Spinal cord (tissue), 10 donors: ENCODE measurements around the gene SLC10A3. TPM values are rescaled to one million over a fixed set of nuclear protein-coding genes. Genes with fewer than 3 reads are reported as not detected.
"Not testable (repeated sequence)": the region's sequence is repeated elsewhere in the genome, so short reads cannot be mapped to it uniquely, and the experiment has no call there.

Experiments
- DNase-seq, 6 donors: peaks; one replicate each; pipeline versions ENCODE4 v3.0.0 to v3.0.0-alpha.2; 2013 to 2015; ENCODE audit warnings: low spot score in 6 of 6, low read depth in 4 of 6
- H3K27ac ChIP-seq: one replicate; pipeline ENCODE4 v1.5.1; 2013; ENCODE audit warnings: low read depth, low read length, control low read depth
- H3K27me3 ChIP-seq: one replicate; pipeline ENCODE4 v1.6.1; 2013; ENCODE audit warnings: low read length; ENCODE audit not compliant: control insufficient read depth, insufficient read depth
- H3K36me3 ChIP-seq: one replicate; pipeline ENCODE4 v1.6.1; 2013; ENCODE audit warnings: low read length; ENCODE audit not compliant: control insufficient read depth, insufficient read depth
- H3K4me1 ChIP-seq: one replicate; pipeline ENCODE4 v1.6.1; 2013; ENCODE audit warnings: low read length; ENCODE audit not compliant: control insufficient read depth, insufficient read depth
- H3K4me3 ChIP-seq: one replicate; pipeline ENCODE4 v1.5.1; 2013; ENCODE audit warnings: low read depth, low read length, control low read depth
- H3K9me3 ChIP-seq: one replicate; pipeline ENCODE4 v1.6.1; 2013; ENCODE audit warnings: low read length; ENCODE audit not compliant: control insufficient read depth, insufficient read depth
- WGBS: methylation state at CpG from one replicate; pipeline ENCODE4 v1.1.5; 2013; ENCODE audit warnings: missing lambda C conversion rate; ENCODE audit not compliant: insufficient coverage; 5-methylcytosine and 5-hydroxymethylcytosine counted together
- polyA plus RNA-seq, 2 donors: library from polyadenylated mRNA; unstranded; fragments of 120-200 nt; gene quantifications; one replicate each; pipeline ENCODE4 v1.2.1, GENCODE V29; 2013; ENCODE audit not compliant: insufficient read length in 2 of 2
- total RNA-seq, 2 donors: library from RNA; depleted of rRNA in 1 of 2; stranded (reverse); fragments of 120-200 nt in 1 of 2; fragments of >200 nt in 1 of 2; gene quantifications; one replicate each; pipeline versions ENCODE4 v1.2.3 to v1.2.4, GENCODE V29; 2013 to 2014
- donor health status: healthy.

The SLC10A3 gene
- total and polyA plus RNA-seq, 4 donors, result 4.9 to 13.9 (median 9.3) TPM

DNA sequence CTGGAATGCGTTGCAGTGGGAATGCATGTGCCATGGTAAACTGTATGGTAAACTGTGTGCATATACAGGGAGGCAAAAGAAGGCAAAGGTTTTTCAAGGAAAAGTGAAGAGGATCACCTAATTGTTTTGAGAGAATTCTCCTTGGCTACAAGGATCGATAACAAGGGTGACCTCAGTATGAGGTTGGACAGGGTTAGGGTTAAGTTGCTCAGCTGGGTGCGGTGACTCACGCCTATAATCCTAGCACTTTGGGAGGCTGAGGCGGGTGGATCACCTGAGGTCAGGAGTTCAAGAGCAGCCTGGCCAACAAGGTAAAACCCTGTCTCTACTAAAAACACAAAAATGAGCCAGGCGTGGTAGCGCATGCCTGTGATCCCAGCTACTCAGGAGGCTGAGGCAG, 11.0 kb upstream of the SLC10A3 start:
- not testable (repeated sequence) for DNase-seq

DNA sequence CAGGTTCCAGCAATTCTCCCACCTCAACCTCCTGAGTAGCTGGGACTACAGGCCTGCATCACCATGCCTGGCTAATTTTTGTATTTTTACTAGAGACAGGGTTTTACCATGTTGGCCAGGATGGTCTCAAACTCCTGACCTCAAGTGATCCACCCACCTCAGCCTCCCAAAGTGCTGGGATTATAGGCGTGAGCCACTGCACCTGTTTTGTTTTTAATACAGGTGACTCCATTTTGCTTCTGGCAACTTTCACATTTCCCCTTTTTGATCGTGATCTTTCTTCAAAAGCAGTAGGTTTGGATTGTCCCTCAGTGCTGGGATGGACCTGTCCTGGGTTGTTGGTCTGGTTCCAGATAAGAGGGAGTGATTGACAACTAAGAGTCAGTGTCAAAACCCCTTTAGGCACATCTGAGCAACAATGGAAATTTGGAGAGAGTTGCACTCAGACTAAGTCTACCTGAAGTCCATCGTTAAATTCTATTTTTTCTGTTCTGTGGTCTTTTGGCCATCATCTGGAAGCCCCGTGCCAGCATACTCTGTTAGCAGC, 6.2 kb upstream of the SLC10A3 start:
- not testable (repeated sequence) for H3K4me1 ChIP-seq, H3K27ac ChIP-seq, H3K36me3 ChIP-seq, H3K4me3 ChIP-seq, H3K27me3 ChIP-seq, H3K9me3 ChIP-seq, DNase-seq
- WGBS, result no CpG with 5 or more reads among the region's 4 CpGs

More for the DNA sequence above, 11.0 kb upstream of the SLC10A3 start:
- H3K36me3 ChIP-seq, H3K4me3 ChIP-seq, H3K27ac ChIP-seq, H3K27me3 ChIP-seq, H3K4me1 ChIP-seq, H3K9me3 ChIP-seq: not testable (repeated sequence)
- WGBS, result 84% methylated on average over 7 of the region's 7 CpGs

DNA sequence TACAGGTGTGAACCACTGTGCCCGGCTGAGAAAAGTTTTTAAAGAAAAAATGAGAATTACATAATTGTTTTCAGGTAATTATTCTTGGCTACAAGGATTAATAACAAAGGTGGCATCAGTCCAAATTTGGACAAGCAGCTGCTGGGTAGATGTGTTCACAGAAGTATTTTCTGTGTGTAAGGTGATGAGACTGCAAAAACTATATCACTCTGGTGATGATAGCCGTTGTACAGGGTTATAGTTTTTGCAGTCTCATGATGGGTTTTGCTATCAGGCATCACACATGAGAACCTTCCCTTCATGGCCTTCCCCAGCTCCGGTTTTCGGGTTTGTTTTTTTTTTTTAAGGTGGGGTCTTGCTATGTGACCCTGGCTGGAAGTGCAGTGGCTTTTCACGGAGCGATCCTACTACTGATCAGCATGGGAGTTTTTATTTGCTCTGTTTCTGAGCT, 5.1 kb upstream of the SLC10A3 start:
- Histone ChIP-seq H3K4me3 (no peak overlapping the region), H3K36me3 (no peaks in the 10 kb centered on the region), H3K27ac (no peak overlapping the region), H3K9me3 (no peaks in the 10 kb centered on the region), H3K27me3 (no peaks in the 10 kb centered on the region), H3K4me1 (peaks cover 5% of the 10 kb centered on the region)
- 83% methylated on average over 1 of the region's 6 CpGs for WGBS
- no peak for DNase-seq

DNA sequence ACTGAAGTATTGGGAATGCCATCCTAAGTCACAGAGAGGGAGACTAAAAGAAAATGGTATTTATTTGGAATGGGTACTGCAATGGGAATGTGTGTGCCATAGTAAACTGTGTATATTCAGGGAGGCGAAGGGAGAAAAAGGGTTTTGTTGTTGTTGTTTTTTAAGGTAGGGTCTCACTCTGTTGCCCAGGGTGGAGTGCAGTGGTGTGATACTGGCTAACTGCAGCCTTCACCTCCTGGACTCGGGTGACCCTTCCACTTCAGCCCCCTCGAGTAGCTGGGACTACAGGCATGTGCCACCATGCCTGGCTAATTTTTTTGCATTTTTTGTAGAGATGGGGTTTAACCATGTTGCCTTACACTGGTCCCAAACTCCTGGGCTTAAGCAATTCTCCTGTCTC, 4.3 kb upstream of the SLC10A3 start:
- H3K36me3 ChIP-seq, result no peaks in the 10 kb centered on the region
- H3K4me3 ChIP-seq, result no peak overlapping the region
- no peak overlapping the region for H3K27ac ChIP-seq
- H3K27me3 ChIP-seq, result no peaks in the 10 kb centered on the region
- H3K4me1 ChIP-seq, result peaks cover 10% of the 10 kb centered on the region
- H3K9me3 ChIP-seq, result no peaks in the 10 kb centered on the region
- 76% methylated on average over 2 of the region's 3 CpGs for WGBS
- no peak for DNase-seq

DNA sequence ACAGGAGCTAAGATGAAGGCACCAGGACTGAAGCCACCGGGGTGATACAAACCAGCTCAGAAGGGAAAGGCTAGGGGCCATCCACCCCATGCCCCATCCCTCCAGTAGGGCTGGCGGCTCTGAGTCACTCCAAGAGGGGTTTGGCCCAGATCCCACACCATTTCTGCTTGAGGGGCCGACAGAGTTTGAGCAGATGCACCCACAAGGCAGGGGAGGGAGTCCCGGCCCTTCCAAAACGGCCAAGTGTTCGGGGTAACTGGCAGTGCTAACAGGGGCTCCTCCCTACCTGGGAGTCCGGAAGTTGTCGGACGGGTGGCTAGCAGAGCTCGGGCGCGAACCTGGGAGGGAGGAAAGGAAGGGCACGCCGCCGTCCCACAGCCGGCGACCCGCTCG, 412 bp downstream of the SLC10A3 start:
- Histone ChIP-seq H3K36me3 (peaks cover 21% of the 10 kb centered on the region), H3K4me3 (peak overlapping the region; percentile 46), H3K27me3 (no peaks in the 10 kb centered on the region), H3K9me3 (no peaks in the 10 kb centered on the region), H3K27ac (peak overlapping the region; percentile 40), H3K4me1 (peaks cover 35% of the 10 kb centered on the region)
- WGBS, result 32% methylated on average over 19 of the region's 19 CpGs
- DNase-seq, result peak in 1 of 6 donors; percentile 28

DNA sequence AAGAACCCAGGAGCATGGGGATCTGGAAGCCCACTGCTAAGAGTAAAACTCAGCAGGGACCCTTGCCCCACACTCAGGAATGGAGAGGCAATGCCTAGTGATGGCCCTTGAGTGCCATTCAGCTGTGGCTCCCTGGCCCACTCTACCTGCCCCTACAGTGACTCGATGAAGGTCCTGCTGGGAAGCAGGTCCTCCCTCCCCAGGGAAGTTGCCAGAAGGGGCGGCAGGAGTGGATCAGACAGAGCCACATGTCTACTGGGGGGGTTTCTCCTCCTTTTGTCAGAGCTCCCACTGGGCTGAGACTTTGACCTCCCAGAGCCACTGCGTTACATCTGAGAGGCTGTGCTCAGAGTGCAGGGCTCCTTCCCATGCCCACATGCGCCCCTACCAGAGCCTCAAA, 1.2 kb downstream of the SLC10A3 start:
- no peak for DNase-seq
- Histone ChIP-seq H3K9me3 (no peaks in the 10 kb centered on the region), H3K4me3 (peak overlapping the region; percentile 46), H3K27ac (no peak overlapping the region), H3K27me3 (no peaks in the 10 kb centered on the region), H3K36me3 (peaks cover 29% of the 10 kb centered on the region), H3K4me1 (peaks cover 43% of the 10 kb centered on the region)
- WGBS, result 83% methylated on average over 4 of the region's 4 CpGs

DNA sequence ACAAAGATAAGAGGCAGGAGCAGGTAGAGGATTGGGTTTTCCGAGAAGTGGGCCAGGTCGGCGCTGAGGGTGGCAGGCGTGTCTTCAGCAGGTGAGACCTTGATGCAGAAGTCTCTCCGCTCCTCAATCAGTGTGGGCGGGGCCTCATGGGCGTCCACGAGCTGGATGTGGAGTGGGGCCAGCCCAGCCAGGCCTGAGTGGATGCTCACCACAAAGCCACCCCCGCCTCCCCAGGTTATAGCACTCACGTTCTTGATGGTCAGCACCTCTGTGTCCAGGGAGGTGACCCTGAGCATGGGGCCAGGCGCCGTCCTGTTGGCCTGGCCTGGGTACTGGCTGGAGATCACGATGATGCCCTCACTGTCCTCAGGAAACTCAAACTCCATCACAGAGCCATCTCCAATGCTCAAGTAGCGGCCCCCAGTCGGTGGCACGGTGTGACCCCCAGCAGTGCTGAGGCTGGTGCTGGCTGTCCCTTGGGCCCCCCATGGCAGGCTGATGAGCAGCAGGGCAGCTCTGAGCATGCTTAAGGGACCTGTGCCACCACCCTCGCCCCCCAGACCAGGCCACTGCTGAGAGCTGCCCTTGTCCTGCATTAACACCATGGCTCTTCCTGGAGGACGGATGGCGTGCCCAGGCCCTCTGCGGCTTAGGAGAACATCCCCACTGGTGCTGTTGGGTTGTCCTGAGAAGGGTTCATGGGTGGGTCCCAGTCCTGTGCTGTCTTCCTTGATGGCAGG, 1.9 kb downstream of the SLC10A3 start:
- no peaks in the 10 kb centered on the region for H3K9me3 ChIP-seq
- 91% methylated on average over 19 of the region's 20 CpGs for WGBS
- no peak for DNase-seq

DNA sequence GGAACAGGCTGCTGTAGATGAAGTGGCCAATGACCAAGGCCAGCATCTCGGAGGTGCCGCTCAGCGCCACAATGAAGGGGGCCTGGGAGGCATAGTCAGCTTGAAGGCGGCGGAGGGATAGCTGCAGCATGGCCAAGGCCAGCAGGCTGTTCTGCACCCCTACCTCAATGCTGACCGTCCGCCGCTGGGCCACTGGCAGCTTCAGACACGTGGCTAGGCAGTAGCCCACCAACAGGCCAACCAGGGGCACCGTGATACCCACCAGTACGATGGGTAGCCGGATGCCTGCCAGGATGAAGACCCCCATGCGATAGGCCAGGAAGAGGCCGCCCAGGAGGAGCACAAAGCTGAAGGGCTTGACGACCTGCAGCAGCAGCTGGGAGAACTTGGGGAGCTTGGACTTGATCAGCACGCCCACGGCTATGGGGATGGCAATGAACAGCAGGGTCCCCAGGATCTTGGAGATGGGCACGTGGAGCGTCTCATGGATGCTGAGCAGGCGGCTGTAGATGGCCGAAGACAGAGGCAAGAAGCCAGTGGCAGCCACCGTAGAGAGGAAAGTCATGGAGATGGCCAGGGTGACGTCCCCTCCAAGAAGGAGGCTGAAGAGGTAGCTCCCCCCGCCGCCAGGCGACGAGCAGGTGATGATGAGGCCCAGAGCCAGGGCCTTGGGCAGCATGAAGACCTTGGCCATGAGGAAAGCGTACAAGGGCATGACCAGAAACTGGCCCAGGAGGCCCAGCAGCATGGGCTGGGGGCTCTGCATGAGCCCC, 2.7 kb downstream of the SLC10A3 start:
- Histone ChIP-seq H3K4me3 (no peak overlapping the region), H3K27ac (no peak overlapping the region), H3K27me3 (no peaks in the 10 kb centered on the region), H3K9me3 (no peaks in the 10 kb centered on the region), H3K4me1 (peaks cover 45% of the 10 kb centered on the region), H3K36me3 (peaks cover 35% of the 10 kb centered on the region)
- no peak for DNase-seq
- 89% methylated on average over 28 of the region's 28 CpGs for WGBS

More for the DNA sequence above, 1.9 kb downstream of the SLC10A3 start:
- no peak overlapping the region for H3K4me3 ChIP-seq
- H3K36me3 ChIP-seq, result peaks cover 32% of the 10 kb centered on the region
- no peaks in the 10 kb centered on the region for H3K27me3 ChIP-seq
- no peak overlapping the region for H3K27ac ChIP-seq
- H3K4me1 ChIP-seq, result peaks cover 45% of the 10 kb centered on the region

DNA sequence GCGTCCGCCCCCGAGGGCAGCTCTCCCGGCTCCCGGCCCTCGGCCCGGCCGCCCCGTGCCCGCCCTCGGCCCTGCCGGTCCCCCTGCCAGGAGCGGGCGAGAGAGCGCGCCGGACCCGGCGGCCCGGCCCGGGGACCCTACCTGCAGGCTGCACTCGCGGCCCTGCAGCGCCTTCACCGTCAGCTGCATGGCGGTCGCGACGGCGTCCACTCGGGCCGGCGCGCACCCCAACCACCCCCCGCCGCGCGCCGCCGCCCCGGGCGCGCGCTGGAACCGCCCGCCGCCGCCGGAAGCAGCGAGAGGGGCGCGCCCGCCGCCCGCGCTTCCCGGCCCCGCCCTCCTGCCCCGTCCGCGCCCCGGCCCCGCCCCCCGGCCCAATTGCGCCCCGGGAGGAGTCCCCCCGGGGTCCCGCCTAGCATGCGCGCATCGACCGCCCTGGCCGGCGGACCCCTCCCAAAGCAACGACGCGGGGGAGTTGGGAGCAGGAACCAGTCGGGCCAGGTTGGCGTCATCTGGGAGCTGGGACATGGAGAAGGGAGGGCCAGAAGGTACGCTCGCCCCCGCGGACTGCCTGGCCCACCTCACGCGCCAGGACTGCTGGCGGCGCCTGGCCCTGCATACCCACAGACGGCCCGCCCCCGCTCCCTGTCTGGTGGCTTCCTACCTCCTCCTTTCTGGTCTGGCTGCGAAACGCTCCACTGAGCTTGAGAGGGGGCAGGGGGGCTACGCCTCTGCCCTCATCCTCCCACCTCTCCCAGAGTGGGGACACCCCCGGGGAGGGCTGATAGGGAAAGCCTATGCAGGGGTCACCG, 3.8 kb downstream of the SLC10A3 start, which contains the start of gene UBL4A:
TSS of gene UBL4A (minus strand) at position 220 of the 812 bp plus-strand sequence. CDS start at position 189, 31 bp downstream.
- Histone ChIP-seq H3K27ac (peak within 1 kb of the TSS; percentile 25), H3K36me3 (peaks cover 37% of the 10 kb centered on the region), H3K9me3 (no peaks in the 10 kb centered on the region), H3K4me1 (peaks cover 45% of the 10 kb centered on the region), H3K4me3 (peak within 1 kb of the TSS; percentile 45), H3K27me3 (no peaks in the 10 kb centered on the region)
- WGBS, result 22% methylated on average over 84 of the region's 95 CpGs
- DNase-seq, result peak in 2 of 6 donors; percentile 58 to 71
